ENCODE measurements around the gene LYZL1.

GRCh38 chr10:29253690-29254029 is 35.2 kb upstream of the LYZL1 start:
- TF ChIP-seq POLR2A (IDR thresholded peaks at IDR 0.05) (no peak), POLR2AphosphoS5 (IDR thresholded peaks at IDR 0.05) (no peak)
- TF ChIP-seq, protein P1, sequence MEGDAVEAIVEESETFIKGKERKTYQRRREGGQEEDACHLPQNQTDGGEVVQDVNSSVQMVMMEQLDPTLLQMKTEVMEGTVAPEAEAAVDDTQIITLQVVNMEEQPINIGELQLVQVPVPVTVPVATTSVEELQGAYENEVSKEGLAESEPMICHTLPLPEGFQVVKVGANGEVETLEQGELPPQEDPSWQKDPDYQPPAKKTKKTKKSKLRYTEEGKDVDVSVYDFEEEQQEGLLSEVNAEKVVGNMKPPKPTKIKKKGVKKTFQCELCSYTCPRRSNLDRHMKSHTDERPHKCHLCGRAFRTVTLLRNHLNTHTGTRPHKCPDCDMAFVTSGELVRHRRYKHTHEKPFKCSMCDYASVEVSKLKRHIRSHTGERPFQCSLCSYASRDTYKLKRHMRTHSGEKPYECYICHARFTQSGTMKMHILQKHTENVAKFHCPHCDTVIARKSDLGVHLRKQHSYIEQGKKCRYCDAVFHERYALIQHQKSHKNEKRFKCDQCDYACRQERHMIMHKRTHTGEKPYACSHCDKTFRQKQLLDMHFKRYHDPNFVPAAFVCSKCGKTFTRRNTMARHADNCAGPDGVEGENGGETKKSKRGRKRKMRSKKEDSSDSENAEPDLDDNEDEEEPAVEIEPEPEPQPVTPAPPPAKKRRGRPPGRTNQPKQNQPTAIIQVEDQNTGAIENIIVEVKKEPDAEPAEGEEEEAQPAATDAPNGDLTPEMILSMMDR (IDR thresholded peaks at IDR 0.05): no peak

Measured in upper lobe of left lung (tissue), 4 donors.